C4-2B (cell line): ENCODE data around the gene PSPN.

Experiments
- ZFX ChIP-seq: fragments of 450-650 bp; IDR thresholded peaks from 2 replicates; pipeline ENCODE4 v1.6.1; 2017
- TF ChIP-seq, protein P1 (sequence below): fragments of 450-650 bp; conservative IDR thresholded peaks from 2 replicates; pipeline ENCODE4 v1.5.1; 2017; ENCODE audit warnings: mild to moderate bottlenecking

GRCh38 chr19:6412061-6412446 is 36.3 kb upstream of the PSPN start:
- TF ChIP-seq, protein P1, sequence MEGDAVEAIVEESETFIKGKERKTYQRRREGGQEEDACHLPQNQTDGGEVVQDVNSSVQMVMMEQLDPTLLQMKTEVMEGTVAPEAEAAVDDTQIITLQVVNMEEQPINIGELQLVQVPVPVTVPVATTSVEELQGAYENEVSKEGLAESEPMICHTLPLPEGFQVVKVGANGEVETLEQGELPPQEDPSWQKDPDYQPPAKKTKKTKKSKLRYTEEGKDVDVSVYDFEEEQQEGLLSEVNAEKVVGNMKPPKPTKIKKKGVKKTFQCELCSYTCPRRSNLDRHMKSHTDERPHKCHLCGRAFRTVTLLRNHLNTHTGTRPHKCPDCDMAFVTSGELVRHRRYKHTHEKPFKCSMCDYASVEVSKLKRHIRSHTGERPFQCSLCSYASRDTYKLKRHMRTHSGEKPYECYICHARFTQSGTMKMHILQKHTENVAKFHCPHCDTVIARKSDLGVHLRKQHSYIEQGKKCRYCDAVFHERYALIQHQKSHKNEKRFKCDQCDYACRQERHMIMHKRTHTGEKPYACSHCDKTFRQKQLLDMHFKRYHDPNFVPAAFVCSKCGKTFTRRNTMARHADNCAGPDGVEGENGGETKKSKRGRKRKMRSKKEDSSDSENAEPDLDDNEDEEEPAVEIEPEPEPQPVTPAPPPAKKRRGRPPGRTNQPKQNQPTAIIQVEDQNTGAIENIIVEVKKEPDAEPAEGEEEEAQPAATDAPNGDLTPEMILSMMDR: no peak
- TF ChIP-seq ZFX: no peak
